ENCODE results near the gene HHIPL2. TPM values are rescaled to one million over a fixed set of nuclear protein-coding genes. Genes with fewer than 3 reads are reported as not detected.

The HHIPL2 gene
- total RNA-seq (2013; cell fraction: nucleolus; rRNA removed) = 0.46 and 0.47 TPM in 2 replicates
- 0.11 TPM in 1 of 2 replicates, not detected in the other for total RNA-seq (2014; rRNA removed)
- total RNA-seq (2014; rRNA removed; fragmentation: Illumina TruSeq; extraction: Trizol) = not detected in 2 replicates
- 0.13 TPM in 1 of 2 replicates, not detected in the other for total RNA-seq (2021)
- polyA plus RNA-seq (2011; ENCODE audit: low read depth) = not detected
- 0.16 and 0.29 TPM in 2 replicates for polyA plus RNA-seq (2011; rRNA removed)
- polyA plus RNA-seq (2011; cell fraction: cytosol; rRNA removed) = 0.18 and 0.43 TPM in 2 replicates
- polyA plus RNA-seq (2011; cell fraction: nucleus; rRNA removed) = 0.94 and 1.1 TPM in 2 replicates
- polyA plus RNA-seq (2012) = not detected in 2 replicates
- 0.06 and 0.55 TPM in 2 replicates for polyA plus RNA-seq (2014; fragmentation: Illumina TruSeq; extraction: Trizol)
- under 1 TPM; 0.06 to 0.09 TPM for polyA plus RNA-seq (2014; fragmentation: Nextera tagmentation; extraction: Ambion mirVana)
- 0.06 and 0.51 TPM in 2 replicates for polyA plus RNA-seq (2014; rRNA removed)
- polyA plus RNA-seq (2016; fragmentation: Nextera tagmentation; extraction: Ambion mirVana) = not detected
- polyA minus RNA-seq (2011; rRNA and poly(A)+ RNA removed) = not detected in 2 replicates
- not detected in 2 replicates for polyA minus RNA-seq (2011; cell fraction: cytosol; rRNA and poly(A)+ RNA removed)
- 0.24 TPM in 1 of 2 replicates, not detected in the other for polyA minus RNA-seq (2011; cell fraction: nucleus; rRNA and poly(A)+ RNA removed)
- percentile 16 among the genes with signal in this experiment for Bru-seq, nascent RNA
- percentile 35 among the genes with signal in this experiment for BruChase-seq, experiment 1, labeled RNA remaining after a 6-hour chase
- BruChase-seq, experiment 2, labeled RNA remaining after a 2-hour chase = percentile 34 among the genes with signal in this experiment
- long read RNA-seq, experiment 1 = 0 reads
- long read RNA-seq, experiment 2 = 0 reads

DNA sequence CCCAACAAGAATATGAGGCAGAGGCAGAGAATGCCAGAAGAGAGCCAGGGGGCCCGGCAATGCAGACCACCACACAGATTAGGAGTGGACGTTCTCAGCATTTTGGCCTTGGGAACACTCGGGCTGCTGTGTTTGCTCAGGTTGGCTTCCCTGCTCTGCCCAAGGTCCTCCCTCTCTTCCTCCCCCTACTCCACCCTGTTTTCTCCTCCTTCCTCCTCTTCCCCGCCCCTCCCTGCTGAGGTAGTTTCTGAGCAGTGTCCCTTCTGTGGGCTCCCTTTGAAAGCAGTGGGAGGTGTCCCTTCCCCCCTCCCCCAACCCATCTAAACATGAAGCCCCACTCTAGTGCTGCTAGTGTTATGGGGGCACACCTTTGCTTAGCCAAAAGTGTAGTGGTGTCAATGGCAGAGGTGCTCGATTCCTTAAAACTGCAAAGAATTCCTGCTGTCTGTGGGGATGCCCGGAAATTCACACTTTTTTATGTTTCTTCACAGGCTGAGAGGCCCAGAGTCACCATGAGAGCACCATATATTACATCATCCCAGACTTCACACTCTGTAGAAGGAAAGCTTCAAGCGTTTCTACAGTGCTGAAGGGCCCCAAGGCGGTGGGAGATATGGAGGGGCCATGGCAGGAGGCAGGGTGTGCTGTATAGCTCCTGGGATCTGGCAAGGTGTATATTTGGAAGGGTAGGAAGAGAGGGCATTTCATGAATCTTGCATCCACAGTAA lies at the start of gene HHIPL2:
Gene HHIPL2, minus strand, starts transcription at position 161 of the 728 bp plus-strand sequence. Its CDS starts 60 bp downstream, at position 101.
- POLR2A ChIA-PET = no interaction called here
- H2AFZ ChIP-seq (ENCODE audit: control insufficient read depth, low read depth, low read length) = no peak within 1 kb of the TSS
- no peaks in the 10 kb centered on the region for H3K36me3 ChIP-seq (ENCODE audit: control insufficient read depth in 2 of 2, insufficient read depth in 2 of 2, low read length in 1 of 2)
- in situ Hi-C loops (cut with MboI) (no loop called here), intact Hi-C loops (cut with micrococcal nuclease; ENCODE audit: unreplicated experiment) (no loop called here)
- H3K27me3 ChIP-seq (replicated peaks in 1 of 2; ENCODE audit: control insufficient read depth in 2 of 2, insufficient read depth in 2 of 2, low read length in 1 of 2) = no peaks in the 10 kb centered on the region
- CTCF ChIA-PET = no interaction called here
- TF ChIP-seq MYB (IDR thresholded peaks at IDR 0.05; ENCODE audit: borderline replicate concordance, low read depth, low read length) = no peak
- no peak for TF ChIP-seq TARDBP (IDR thresholded peaks at IDR 0.05; ENCODE audit: borderline replicate concordance)
- TF ChIP-seq, protein P1, sequence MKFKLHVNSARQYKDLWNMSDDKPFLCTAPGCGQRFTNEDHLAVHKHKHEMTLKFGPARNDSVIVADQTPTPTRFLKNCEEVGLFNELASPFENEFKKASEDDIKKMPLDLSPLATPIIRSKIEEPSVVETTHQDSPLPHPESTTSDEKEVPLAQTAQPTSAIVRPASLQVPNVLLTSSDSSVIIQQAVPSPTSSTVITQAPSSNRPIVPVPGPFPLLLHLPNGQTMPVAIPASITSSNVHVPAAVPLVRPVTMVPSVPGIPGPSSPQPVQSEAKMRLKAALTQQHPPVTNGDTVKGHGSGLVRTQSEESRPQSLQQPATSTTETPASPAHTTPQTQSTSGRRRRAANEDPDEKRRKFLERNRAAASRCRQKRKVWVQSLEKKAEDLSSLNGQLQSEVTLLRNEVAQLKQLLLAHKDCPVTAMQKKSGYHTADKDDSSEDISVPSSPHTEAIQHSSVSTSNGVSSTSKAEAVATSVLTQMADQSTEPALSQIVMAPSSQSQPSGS (IDR thresholded peaks at IDR 0.05; ENCODE audit: low read length) = no peak
- no peak for TF ChIP-seq ESRRA (IDR thresholded peaks at IDR 0.05; ENCODE audit: low read length)
- no peak for TF ChIP-seq ZNF207 (IDR thresholded peaks at IDR 0.05; ENCODE audit: borderline replicate concordance)
- no peak for TF ChIP-seq NRF1 (conservative IDR thresholded peaks at IDR 0.05; ENCODE audit: low read depth, low read length)
- TF ChIP-seq RAD51 (IDR thresholded peaks at IDR 0.05) = no peak
- TF ChIP-seq, protein P2, sequence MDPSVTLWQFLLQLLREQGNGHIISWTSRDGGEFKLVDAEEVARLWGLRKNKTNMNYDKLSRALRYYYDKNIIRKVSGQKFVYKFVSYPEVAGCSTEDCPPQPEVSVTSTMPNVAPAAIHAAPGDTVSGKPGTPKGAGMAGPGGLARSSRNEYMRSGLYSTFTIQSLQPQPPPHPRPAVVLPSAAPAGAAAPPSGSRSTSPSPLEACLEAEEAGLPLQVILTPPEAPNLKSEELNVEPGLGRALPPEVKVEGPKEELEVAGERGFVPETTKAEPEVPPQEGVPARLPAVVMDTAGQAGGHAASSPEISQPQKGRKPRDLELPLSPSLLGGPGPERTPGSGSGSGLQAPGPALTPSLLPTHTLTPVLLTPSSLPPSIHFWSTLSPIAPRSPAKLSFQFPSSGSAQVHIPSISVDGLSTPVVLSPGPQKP (IDR thresholded peaks at IDR 0.05; ENCODE audit: low read depth, low read length) = no peak
- no peak for TF ChIP-seq YY1 (IDR thresholded peaks at IDR 0.05; ENCODE audit: low read depth, low read length)
- no peaks in the 10 kb centered on the region for H3K9me3 ChIP-seq (replicated peaks; ENCODE audit: control insufficient read depth, insufficient read depth, low read length)
- DNase-seq (ENCODE audit: low read depth, low spot score) (no peak), FAIRE-seq (no peak), ATAC-seq (no peak)
- no peak within 1 kb of the TSS for H3K4me2 ChIP-seq (ENCODE audit: control insufficient read depth, insufficient read depth)
- WGBS (ENCODE audit: insufficient coverage, insufficient replicate concordance, low lambda C conversion rate, missing lambda C conversion rate) = 54% methylated on average over 8 of the region's 8 CpGs
- H3K4me3 ChIP-seq = no peak within 1 kb of the TSS
- no peak within 1 kb of the TSS for H3K9ac ChIP-seq (ENCODE audit: control insufficient read depth, insufficient read depth, low read length)
- SMC1A ChIA-PET (ENCODE audit: uncharacterized antibody, unreplicated experiment) = no interaction called here
- RAD21 ChIA-PET (ENCODE audit: unreplicated experiment) = no interaction called here
- no peaks in the 10 kb centered on the region for H3K4me1 ChIP-seq (ENCODE audit: control insufficient read depth, insufficient read depth, low read length)
- no peaks in the 10 kb centered on the region for H3K79me2 ChIP-seq (ENCODE audit: control insufficient read depth, insufficient read depth, low read length)
- H3K27ac ChIP-seq (ENCODE audit: control insufficient read depth, insufficient read depth) = no peak within 1 kb of the TSS
- no TSS peak for BruUV-seq (replicated peaks)
- no peaks in the 10 kb centered on the region for H4K20me1 ChIP-seq (ENCODE audit: control insufficient read depth, insufficient read depth)

Measured in GM12878 (cell line).